Smooth muscle cell (in vitro differentiated cells): ENCODE results near the gene SHC2. TPM values are rescaled to one million over a fixed set of nuclear protein-coding genes. Genes with fewer than 3 reads are reported as not detected.

Source experiments
- DNase-seq: peaks from one replicate; lab custom pipeline; 2025; ENCODE audit not compliant: unreplicated experiment; lab: John Stamatoyannopoulos, UW
- H2AFZ ChIP-seq: fragments of 200-600 bp; sonication (generic); 2 replicates; pipeline ENCODE4 v1.6.0; 2016; ENCODE audit warnings: antibody characterized with exemption, low read depth, mild to moderate bottlenecking
- H3F3A ChIP-seq: fragments of 200-600 bp; sonication (generic); 2 replicates; pipeline ENCODE4 v1.6.0; 2017; ENCODE audit warnings: antibody characterized with exemption, low read depth
- H3K27ac ChIP-seq: fragments of 200-600 bp; sonication (generic); 2 replicates; pipeline ENCODE4 v1.5.1; 2016; ENCODE audit warnings: low read depth, mild to moderate bottlenecking
- H3K27me3 ChIP-seq: fragments of 200-600 bp; sonication (generic); 2 replicates; pipeline ENCODE4 v1.6.1; 2016; ENCODE audit warnings: low read depth, mild to moderate bottlenecking
- H3K36me3 ChIP-seq: fragments of 200-600 bp; sonication (generic); 2 replicates; pipeline ENCODE4 v1.5.1; 2016; ENCODE audit warnings: low read depth
- H3K4me1 ChIP-seq: fragments of 200-600 bp; sonication (generic); 2 replicates; pipeline ENCODE4 v1.5.1; 2016; ENCODE audit warnings: low read depth
- H3K4me2 ChIP-seq: fragments of 200-600 bp; sonication (generic); 2 replicates; pipeline ENCODE4 v1.6.0; 2016; ENCODE audit warnings: mild to moderate bottlenecking
- H3K4me3 ChIP-seq: fragments of 200-600 bp; sonication (generic); 2 replicates; pipeline ENCODE4 v1.5.1; 2016; ENCODE audit warnings: mild to moderate bottlenecking
- H3K79me2 ChIP-seq: fragments of 200-600 bp; sonication (generic); 2 replicates; pipeline ENCODE4 v1.6.0; 2016; ENCODE audit warnings: low read depth, mild to moderate bottlenecking
- H3K9ac ChIP-seq: fragments of 200-600 bp; sonication (generic); 2 replicates; pipeline ENCODE4 v1.6.0; 2016; ENCODE audit warnings: low read depth
- H3K9me3 ChIP-seq: fragments of 200-600 bp; sonication (generic); replicated peaks from 2 replicates; pipeline ENCODE4 v1.5.1; 2016; ENCODE audit warnings: low read depth
- H4K20me1 ChIP-seq: fragments of 200-600 bp; sonication (generic); 2 replicates; pipeline ENCODE4 v1.6.0; 2016; ENCODE audit warnings: low read depth
- WGBS: methylation state at CpG from one replicate; pipeline ENCODE4 v1.1.7; 2016; ENCODE audit warnings: low lambda C conversion rate; 5-methylcytosine and 5-hydroxymethylcytosine counted together
- polyA plus RNA-seq: library from polyadenylated mRNA; unstranded; fragments of >200 nt; fragmentation: Nextera tagmentation; extraction: Ambion mirVana; gene quantifications from 2 replicates; pipeline ENCODE4 v1.2.1, GENCODE V29; 2016
- total RNA-seq: library from RNA; depleted of rRNA; stranded (reverse); fragments of >200 nt; gene quantifications from 2 replicates; pipeline ENCODE4 v1.2.3, GENCODE V29; 2014
- TF ChIP-seq, protein P1 (sequence below): fragments of 200-600 bp; sonication (generic); IDR thresholded peaks from 2 replicates; pipeline ENCODE4 v1.5.1; 2017; ENCODE audit warnings: borderline replicate concordance, mild to moderate bottlenecking, antibody characterized with exemption; ENCODE audit not compliant: insufficient read depth, poor library complexity, severe bottlenecking

Gene SHC2
- total and polyA plus RNA-seq, 2 experiments from 2014 or later = 15.6 to 29.3 TPM

DNA sequence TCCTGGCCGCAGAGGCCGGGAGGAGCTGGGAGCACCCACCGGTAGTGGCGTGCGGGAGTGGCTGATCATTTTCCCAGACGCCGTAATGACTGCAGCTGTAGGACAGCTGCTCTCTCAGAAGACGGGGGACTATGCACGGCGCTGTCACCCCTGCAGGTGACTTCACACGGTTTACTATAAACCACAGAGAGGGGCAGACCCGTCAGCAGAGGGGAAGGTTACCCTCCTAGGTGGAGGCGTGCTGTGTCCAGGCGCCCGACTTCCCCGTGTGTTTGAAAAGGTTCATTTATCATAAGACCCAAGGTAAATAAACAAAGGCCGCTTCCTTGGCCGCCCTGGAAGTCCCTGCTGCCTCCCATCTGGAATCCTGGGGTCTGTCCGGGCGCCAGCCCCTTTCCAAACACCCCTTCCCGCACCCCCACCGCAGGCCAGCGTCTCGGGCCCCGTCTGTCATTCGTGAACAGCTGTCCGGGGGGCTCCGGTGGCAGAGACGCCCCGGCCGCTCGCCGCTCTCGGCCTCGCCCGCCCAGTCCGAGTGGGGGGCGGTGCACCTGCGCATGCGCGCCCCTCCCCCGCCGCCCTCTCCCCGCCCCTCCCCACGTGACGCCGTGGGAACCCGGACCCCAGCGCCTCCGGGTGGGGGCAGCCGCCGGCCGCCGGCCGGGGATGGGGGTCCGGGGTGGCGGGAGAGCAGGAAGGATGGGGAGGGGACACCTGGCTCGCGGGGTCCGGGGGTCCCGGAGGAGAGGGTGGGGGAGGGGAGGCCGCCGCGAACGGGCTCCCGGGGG, 915 bp downstream of the SHC2 start:
- Histone ChIP-seq H3K4me1 (no peaks in the 10 kb centered on the region), H3K9me3 (no peaks in the 10 kb centered on the region), H3K9ac (peak overlapping the region; percentile 84), H3K27ac (peak overlapping the region; percentile 50), H3K4me2 (peak overlapping the region; percentile 96), H2AFZ (peak overlapping the region; percentile 83), H4K20me1 (peaks cover 13% of the 10 kb centered on the region), H3K4me3 (peak overlapping the region; percentile 68), H3K79me2 (peaks cover 7% of the 10 kb centered on the region), H3F3A (no peaks in the 10 kb centered on the region), H3K36me3 (no peaks in the 10 kb centered on the region), H3K27me3 (no peaks in the 10 kb centered on the region)
- 5% methylated on average over 38 of the region's 66 CpGs for WGBS
- TF ChIP-seq, protein P1, sequence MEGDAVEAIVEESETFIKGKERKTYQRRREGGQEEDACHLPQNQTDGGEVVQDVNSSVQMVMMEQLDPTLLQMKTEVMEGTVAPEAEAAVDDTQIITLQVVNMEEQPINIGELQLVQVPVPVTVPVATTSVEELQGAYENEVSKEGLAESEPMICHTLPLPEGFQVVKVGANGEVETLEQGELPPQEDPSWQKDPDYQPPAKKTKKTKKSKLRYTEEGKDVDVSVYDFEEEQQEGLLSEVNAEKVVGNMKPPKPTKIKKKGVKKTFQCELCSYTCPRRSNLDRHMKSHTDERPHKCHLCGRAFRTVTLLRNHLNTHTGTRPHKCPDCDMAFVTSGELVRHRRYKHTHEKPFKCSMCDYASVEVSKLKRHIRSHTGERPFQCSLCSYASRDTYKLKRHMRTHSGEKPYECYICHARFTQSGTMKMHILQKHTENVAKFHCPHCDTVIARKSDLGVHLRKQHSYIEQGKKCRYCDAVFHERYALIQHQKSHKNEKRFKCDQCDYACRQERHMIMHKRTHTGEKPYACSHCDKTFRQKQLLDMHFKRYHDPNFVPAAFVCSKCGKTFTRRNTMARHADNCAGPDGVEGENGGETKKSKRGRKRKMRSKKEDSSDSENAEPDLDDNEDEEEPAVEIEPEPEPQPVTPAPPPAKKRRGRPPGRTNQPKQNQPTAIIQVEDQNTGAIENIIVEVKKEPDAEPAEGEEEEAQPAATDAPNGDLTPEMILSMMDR = no peak
- DNase-seq = peak; percentile 66

DNA sequence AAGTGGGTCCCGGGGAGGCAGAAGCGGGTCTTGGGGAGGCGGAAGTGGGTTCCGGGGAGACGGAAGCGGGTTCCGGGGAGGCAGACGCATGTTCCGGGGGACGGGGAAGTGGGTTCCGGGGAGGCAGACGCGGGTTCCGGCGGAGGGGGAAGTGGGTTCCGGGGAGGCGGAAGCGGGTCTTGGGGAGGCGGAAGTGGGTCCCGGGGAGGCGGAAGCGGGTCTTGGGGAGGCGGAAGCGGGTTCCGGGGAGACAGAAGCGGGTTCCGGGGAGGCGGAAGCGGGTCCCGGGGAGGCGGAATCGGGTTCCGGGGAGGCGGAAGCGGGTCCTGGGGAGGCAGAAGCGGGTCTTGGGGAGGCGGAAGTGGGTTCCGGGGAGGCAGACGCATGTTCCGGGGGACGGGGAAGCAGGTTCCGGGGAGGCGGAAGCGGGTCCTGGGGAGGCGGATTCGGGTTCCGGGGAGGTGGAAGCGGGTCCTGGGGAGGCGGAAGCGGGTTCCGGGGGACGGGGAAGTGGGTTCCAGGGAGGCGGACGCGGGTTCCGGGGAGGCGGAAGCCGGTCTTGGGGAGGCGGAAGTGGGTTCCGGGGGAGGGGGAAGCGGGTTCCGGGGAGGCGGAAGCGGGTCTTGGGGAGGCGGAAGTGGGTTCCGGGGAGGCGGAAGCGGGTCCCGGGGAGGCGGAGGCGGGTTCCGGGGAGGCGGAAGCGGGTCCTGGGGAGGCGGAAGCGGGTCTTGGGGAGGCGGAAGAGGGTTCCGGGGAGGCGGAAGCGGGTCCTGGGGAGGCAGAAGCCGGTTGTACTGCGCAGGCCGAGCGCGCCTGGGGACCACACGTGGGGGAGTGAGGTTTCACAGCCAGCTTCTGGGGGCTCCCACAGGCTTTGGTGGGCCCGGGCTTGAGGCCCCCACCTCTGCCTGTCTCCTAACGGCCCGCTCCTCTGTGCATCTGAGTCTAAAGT, 2.5 kb downstream of the SHC2 start:
- Histone ChIP-seq H3F3A (no peaks in the 10 kb centered on the region), H3K4me3 (no peak overlapping the region), H3K36me3 (no peaks in the 10 kb centered on the region), H3K9me3 (no peaks in the 10 kb centered on the region), H3K9ac (no peak overlapping the region), H3K27ac (no peak overlapping the region), H4K20me1 (peaks cover 13% of the 10 kb centered on the region), H3K4me2 (no peak overlapping the region), H2AFZ (no peak overlapping the region), H3K79me2 (peaks cover 7% of the 10 kb centered on the region), H3K4me1 (no peaks in the 10 kb centered on the region), H3K27me3 (no peaks in the 10 kb centered on the region)
- DNase-seq = no peak
- TF ChIP-seq, protein P1 = no peak
- WGBS = 98% methylated on average over 6 of the region's 89 CpGs

DNA sequence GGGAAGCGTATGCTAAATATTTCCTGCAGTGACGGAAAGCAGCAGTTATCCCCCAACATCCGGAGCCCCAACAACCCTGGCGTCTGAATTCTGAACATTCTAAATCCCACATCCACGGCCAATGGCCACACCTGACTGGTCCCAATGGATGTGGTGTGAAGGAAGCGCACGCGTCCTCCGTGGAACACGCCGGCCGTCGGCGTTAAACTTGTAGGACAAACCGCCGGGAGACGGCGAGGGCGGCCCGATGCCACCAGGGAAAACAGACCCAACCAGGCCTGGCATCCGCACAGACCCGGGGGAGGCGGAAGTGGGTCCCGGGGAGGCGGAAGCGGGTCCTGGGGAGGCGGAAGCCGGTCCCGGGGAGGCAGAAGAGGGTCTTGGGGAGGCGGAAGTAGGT, 3.2 kb downstream of the SHC2 start:
- Histone ChIP-seq H3K36me3 (no peaks in the 10 kb centered on the region), H3K9me3 (no peaks in the 10 kb centered on the region), H4K20me1 (peaks cover 13% of the 10 kb centered on the region), H3F3A (no peaks in the 10 kb centered on the region), H3K4me3 (no peak overlapping the region), H3K27me3 (no peaks in the 10 kb centered on the region), H3K9ac (no peak overlapping the region), H3K4me1 (no peaks in the 10 kb centered on the region), H2AFZ (no peak overlapping the region), H3K4me2 (no peak overlapping the region), H3K79me2 (peaks cover 7% of the 10 kb centered on the region), H3K27ac (no peak overlapping the region)
- TF ChIP-seq, protein P1 = no peak
- WGBS = 98% methylated on average over 28 of the region's 30 CpGs
- DNase-seq = no peak
